Transverse colon (tissue), 4 donors: Measurements from ENCODE around the gene TNFRSF25. TPM values are rescaled to one million over a fixed set of nuclear protein-coding genes. Genes with fewer than 3 reads are reported as not detected.

Source experiments
- DNase-seq: peaks from one replicate; pipeline ENCODE4 v3.0.0-alpha.2; 2019
- H3K27ac ChIP-seq, 4 donors: fragments of 200-600 bp; sonication (generic); 2 replicates each; pipeline ENCODE4 v1.5.1; 2016 to 2018; ENCODE audit warnings: inconsistent platforms in 4 of 4
- H3K27me3 ChIP-seq: fragments of 200-600 bp; sonication (generic); 2 replicates; pipeline ENCODE4 v1.5.1; 2017; ENCODE audit warnings: inconsistent platforms
- H3K36me3 ChIP-seq, 4 donors: fragments of 200-600 bp; sonication (generic); 2 replicates each; pipeline ENCODE4 v1.5.1; 2017 to 2019; ENCODE audit warnings: inconsistent platforms in 4 of 4
- H3K4me1 ChIP-seq, 4 donors: fragments of 200-600 bp; sonication (generic); 2 replicates each; pipeline ENCODE4 v1.5.1; 2017 to 2020; ENCODE audit warnings: inconsistent platforms in 4 of 4
- H3K4me3 ChIP-seq, 4 donors: fragments of 200-600 bp; sonication (generic); 1 replicate in 1 of 4; 2 replicates in 3 of 4; pipeline versions ENCODE4 v1.5.1 to v1.6.1; 2017 to 2019; ENCODE audit warnings: inconsistent platforms in 4 of 4
- H3K9me3 ChIP-seq, 2 donors: fragments of 200-600 bp; sonication (generic); 2 replicates each; pipeline ENCODE4 v1.5.1; 2017 to 2019; ENCODE audit warnings: inconsistent platforms in 2 of 2
- EP300 ChIP-seq: sonication (generic); formaldehyde crosslinking; IDR thresholded peaks from one replicate; pipeline ENCODE4 v1.6.1; 2017; ENCODE audit warnings: antibody characterized with exemption, low read depth
- POLR2A ChIP-seq: fragments of 450-650 bp; IDR thresholded peaks from one replicate; pipeline ENCODE4 v1.6.1; 2016; ENCODE audit warnings: antibody characterized with exemption, mild to moderate bottlenecking, moderate library complexity
- POLR2AphosphoS5 ChIP-seq, 3 donors: sonication (generic); formaldehyde crosslinking; IDR thresholded peaks; one replicate each; pipeline ENCODE4 v1.6.1; 2016; ENCODE audit warnings: antibody characterized with exemption in 3 of 3
- WGBS, 2 donors: methylation state at CpG; one replicate each; pipeline ENCODE4 v1.1.5; 2018; ENCODE audit warnings: low coverage in 1 of 2; 5-methylcytosine and 5-hydroxymethylcytosine counted together
- in situ Hi-C, 4 donors: fragments of 200-750 bp; cut with MboI; loops; one replicate each; pipeline versions ENCODE4 v1.15.0 to v1.15.1; 2017; ENCODE audit warnings: low sequenced_read_pairs in 3 of 4, low pct_ligation_motif_present in 1 of 4, low pct_unique_long_range_greater_than_20kb in 1 of 4
- intact Hi-C: fragments of 100-400 bp; cut with DNase I; formaldehyde crosslinking; loops from one replicate; pipeline ENCODE4 v1.15.1; 2023; ENCODE audit warnings: low total_unique reads
- total RNA-seq, 4 donors: library from RNA; depleted of rRNA; stranded (reverse); fragments of >200 nt; gene quantifications; one replicate each; pipeline ENCODE4 v1.1.0, GENCODE V29; 2016
- TF ChIP-seq, protein P1 (sequence below), 5 experiments: fragments of 200-600 bp in 3 of 5; fragments of 450-650 bp in 2 of 5; sonication (generic) in 3 of 5; IDR thresholded peaks; 1 replicate in 2 of 5; 2 replicates in 3 of 5; pipeline ENCODE4 v1.5.1; 2016 to 2017; ENCODE audit warnings: antibody characterized with exemption in 5 of 5, inconsistent platforms in 3 of 5, mild to moderate bottlenecking in 2 of 5, moderate library complexity in 1 of 5

The TNFRSF25 gene
- total RNA-seq, 4 donors from 2014 or later = 38.9 to 55.3 (median 45.0) TPM

DNA sequence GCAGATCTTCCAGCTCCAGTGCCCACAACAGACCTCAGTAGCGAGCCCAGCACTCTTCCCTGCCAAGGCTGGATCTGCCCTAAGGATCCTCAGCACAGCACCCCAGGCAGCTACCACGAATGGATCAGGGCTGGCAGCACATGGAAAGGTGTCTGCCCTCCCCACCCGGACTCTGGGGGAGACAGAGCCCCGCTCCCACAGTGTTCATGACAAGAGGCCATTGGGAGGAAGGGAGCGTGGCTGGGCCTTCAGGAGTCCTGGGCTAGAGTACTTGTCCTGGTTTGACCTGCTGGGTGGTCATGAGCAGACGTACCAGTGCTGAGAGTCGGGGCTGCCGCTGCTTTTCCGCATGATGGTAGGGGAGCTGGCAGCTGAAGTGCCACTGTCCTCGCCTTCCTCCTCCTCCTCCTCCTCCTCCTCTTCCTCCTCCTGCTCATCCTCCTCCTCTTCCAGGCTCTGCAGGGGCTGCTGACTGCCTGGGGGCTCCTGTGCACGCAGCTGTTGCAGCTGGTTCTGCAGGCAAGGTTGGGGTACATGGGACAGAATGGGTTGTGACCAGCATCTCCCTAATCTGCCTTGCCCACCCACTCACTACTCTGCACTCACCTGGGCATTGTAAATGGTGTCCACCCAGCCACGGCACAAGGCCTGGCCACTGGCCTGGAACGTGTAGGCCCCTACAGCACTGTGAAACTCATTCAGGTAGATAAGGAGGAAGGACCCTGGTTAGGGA lies 2.9 kb upstream of the TNFRSF25 start:
- peaks cover 0 to 23% (median 10%) of the 10 kb centered on the region in 4 donors for H3K4me1 ChIP-seq
- no peak for DNase-seq
- in situ Hi-C loops = no loop called here
- WGBS, 2 donors = 97 to 100% methylated on average over 2 to 11 of the region's 13 CpGs
- intact Hi-C loops = no loop called here
- no peaks in the 10 kb centered on the region for H3K9me3 ChIP-seq
- H3K27me3 ChIP-seq = peaks cover 11% of the 10 kb centered on the region
- H3K4me3 ChIP-seq = no peak overlapping the region
- no peak overlapping the region for H3K27ac ChIP-seq
- TF ChIP-seq, protein P1, sequence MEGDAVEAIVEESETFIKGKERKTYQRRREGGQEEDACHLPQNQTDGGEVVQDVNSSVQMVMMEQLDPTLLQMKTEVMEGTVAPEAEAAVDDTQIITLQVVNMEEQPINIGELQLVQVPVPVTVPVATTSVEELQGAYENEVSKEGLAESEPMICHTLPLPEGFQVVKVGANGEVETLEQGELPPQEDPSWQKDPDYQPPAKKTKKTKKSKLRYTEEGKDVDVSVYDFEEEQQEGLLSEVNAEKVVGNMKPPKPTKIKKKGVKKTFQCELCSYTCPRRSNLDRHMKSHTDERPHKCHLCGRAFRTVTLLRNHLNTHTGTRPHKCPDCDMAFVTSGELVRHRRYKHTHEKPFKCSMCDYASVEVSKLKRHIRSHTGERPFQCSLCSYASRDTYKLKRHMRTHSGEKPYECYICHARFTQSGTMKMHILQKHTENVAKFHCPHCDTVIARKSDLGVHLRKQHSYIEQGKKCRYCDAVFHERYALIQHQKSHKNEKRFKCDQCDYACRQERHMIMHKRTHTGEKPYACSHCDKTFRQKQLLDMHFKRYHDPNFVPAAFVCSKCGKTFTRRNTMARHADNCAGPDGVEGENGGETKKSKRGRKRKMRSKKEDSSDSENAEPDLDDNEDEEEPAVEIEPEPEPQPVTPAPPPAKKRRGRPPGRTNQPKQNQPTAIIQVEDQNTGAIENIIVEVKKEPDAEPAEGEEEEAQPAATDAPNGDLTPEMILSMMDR (IDR thresholded peaks at IDR 0.05) = no peak
- no peak for TF ChIP-seq EP300
- no peak for TF ChIP-seq POLR2A
- no peak for TF ChIP-seq POLR2AphosphoS5 (IDR thresholded peaks at IDR 0.05)
- H3K36me3 ChIP-seq = no peaks in the 10 kb centered on the region

DNA sequence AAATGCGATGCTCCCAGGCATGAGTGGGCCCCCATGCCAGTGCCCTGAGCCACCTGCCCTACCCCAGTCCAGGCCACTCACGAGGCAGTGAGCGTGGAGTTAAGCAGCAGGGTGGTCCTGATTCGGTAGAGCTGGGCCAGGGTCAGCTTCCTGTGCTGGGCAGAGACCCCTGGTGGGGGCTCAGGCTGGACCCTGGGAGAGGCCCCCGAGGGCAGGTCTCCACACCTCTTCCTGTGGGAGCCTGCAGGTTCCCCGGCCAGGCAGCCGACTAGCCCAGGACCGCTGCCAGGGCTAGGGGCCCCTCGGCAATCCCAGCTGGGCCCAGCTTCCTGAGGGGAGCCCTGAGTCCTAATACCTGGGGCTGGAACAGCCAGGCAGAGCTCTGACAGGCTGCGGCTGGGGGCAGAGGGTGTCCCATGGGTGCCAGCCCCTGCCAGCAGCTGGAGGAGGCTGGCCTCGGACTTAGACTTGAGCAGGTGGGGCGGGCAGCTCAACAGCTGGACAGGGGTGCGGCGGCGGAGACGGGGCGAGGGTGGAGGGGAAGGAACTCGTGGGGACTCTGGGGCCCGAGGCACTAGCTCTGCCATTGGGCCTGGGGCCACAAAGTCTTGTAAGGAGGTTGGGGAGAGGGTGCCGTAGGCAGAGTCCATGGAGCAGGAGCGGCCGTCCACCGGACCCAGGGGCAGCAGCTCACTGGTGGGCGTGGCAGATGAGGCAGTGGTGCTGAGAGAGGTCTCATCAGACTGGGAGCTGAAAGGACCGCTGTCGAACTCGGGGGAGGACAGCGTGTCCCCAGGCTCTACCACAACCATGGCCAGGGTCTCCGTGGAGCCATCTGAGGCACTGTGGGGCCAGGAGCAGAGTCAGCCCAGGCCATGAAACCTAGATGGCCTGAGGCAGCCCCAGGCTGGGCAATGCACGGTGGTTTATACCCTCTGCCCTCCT lies 2.0 kb upstream of the TNFRSF25 start:
- H3K36me3 ChIP-seq = no peaks in the 10 kb centered on the region
- in situ Hi-C loops = no loop called here
- 92 to 100% methylated on average over 1 to 29 of the region's 30 CpGs for WGBS, 2 donors
- H3K9me3 ChIP-seq = no peaks in the 10 kb centered on the region
- H3K27ac ChIP-seq = no peak overlapping the region
- H3K27me3 ChIP-seq = peaks cover 11% of the 10 kb centered on the region
- H3K4me1 ChIP-seq = peaks cover 0 to 17% (median 7%) of the 10 kb centered on the region in 4 donors
- H3K4me3 ChIP-seq = no peak overlapping the region
- TF ChIP-seq, protein P1 (IDR thresholded peaks at IDR 0.05) = no peak
- TF ChIP-seq EP300 (no peak), POLR2AphosphoS5 (IDR thresholded peaks at IDR 0.05) (no peak), POLR2A (no peak)
- DNase-seq = no peak
- intact Hi-C loops = no loop called here

DNA sequence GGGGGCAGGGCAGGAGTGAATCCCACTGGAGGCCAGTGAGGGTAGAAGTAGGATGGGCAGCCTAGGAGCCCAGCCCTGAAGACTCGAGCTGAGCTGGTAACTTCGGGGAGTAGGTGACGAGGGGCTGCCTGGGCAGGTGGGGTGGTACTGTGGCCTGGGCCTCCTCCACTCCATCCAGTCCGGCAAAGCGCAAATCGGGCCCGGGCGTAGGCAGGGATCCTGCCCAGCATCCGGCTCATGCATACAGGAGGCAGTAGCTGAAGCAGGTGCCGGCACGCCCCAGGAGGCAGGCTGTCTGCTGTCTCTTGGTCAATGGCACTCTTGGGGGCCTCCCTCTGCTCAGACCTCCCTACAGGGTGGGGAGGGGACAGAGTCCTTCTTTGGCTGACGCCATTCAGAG lies 1.3 kb upstream of the TNFRSF25 start:
- no peak overlapping the region for H3K27ac ChIP-seq
- WGBS, 2 donors = 90 to 92% methylated on average over 2 to 12 of the region's 12 CpGs
- in situ Hi-C loops = no loop called here
- no peak for DNase-seq
- H3K36me3 ChIP-seq = no peaks in the 10 kb centered on the region
- TF ChIP-seq POLR2A (no peak), EP300 (no peak), POLR2AphosphoS5 (IDR thresholded peaks at IDR 0.05) (no peak)
- TF ChIP-seq, protein P1 (IDR thresholded peaks at IDR 0.05) = no peak
- peaks cover 0 to 9% (median 3%) of the 10 kb centered on the region in 4 donors for H3K4me1 ChIP-seq
- peaks cover 11% of the 10 kb centered on the region for H3K27me3 ChIP-seq
- no peak overlapping the region for H3K4me3 ChIP-seq
- H3K9me3 ChIP-seq = no peaks in the 10 kb centered on the region
- intact Hi-C loops = no loop called here

DNA sequence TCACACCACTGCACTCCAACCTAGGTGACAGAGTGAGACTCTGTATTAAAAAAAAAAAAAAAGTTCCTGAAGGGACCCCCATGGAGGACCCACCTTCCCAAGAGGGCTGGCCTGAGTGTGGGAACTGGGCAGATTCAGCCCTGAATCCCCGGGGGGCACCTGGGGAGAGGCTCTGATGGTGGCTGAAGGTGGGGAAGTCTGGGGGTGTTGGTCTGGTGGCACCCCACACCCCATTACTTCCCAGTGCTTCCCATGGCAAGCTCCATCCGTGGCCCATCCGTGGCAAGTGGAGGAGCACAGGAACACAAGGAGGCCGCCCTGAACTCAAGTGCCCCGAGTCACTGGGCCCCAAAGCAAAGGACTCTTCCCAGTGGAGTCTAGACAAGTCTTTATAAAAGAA lies 778 bp upstream of the TNFRSF25 start:
- Histone ChIP-seq H3K9me3 (no peaks in the 10 kb centered on the region), H3K36me3 (no peaks in the 10 kb centered on the region), H3K4me3 (no peak overlapping the region), H3K4me1 (peaks cover 0 to 6% (median under 1%) of the 10 kb centered on the region in 4 donors), H3K27me3 (peaks cover 11% of the 10 kb centered on the region), H3K27ac (no peak overlapping the region)
- in situ Hi-C loops = no loop called here
- TF ChIP-seq, protein P1 (IDR thresholded peaks at IDR 0.05) = no peak
- TF ChIP-seq POLR2A = no peak
- TF ChIP-seq EP300 = no peak
- TF ChIP-seq POLR2AphosphoS5 (IDR thresholded peaks at IDR 0.05) = no peak
- DNase-seq = no peak
- 85% methylated on average over 5 of the region's 5 CpGs; no CpG with 5 or more reads in 1 of the 2 donors for WGBS, 2 donors
- intact Hi-C loops = no loop called here
